Measurements from ENCODE around the gene UNC93B1. TPM values are rescaled to one million over a fixed set of nuclear protein-coding genes. Genes with fewer than 3 reads are reported as not detected.

UNC93B1 gene
- total RNA-seq, 2 experiments from 2014 or later = 21.3 to 22.0 TPM

GRCh38 chr11:68027667-68028066 is 23.8 kb upstream of the UNC93B1 start:
- Histone ChIP-seq H3K36me3 (ENCODE audit: insufficient read depth, low read length) (peaks cover 4% of the 10 kb centered on the region), H3K27ac (ENCODE audit: low read depth in 1 of 2, low read length in 2 of 2) (no peak overlapping the region), H3K9me3 (ENCODE audit: control insufficient read depth in 1 of 2, insufficient read depth in 1 of 2, low read length in 2 of 2) (no peaks in the 10 kb centered on the region), H3K4me1 (ENCODE audit: insufficient read depth, low read length) (peaks cover 30% of the 10 kb centered on the region), H3K4me3 (ENCODE audit: low read length) (no peak overlapping the region), H3K27me3 (ENCODE audit: control insufficient read depth in 1 of 2, insufficient read depth in 2 of 2, low read length in 2 of 2) (no peaks in the 10 kb centered on the region)
- peaks cover 2% of the 10 kb centered on the region for H3K9me3 Mint-ChIP-seq
- H3K27ac Mint-ChIP-seq = no peak overlapping the region
- POLR2A ChIA-PET = no interaction called here
- peaks cover 20% of the 10 kb centered on the region for H3K4me1 Mint-ChIP-seq (ENCODE audit: low read depth)
- no peak overlapping the region for H3K4me3 Mint-ChIP-seq
- DNase-seq (no peak), ATAC-seq (ENCODE audit: poor library complexity) (no peak)
- H3K27me3 Mint-ChIP-seq = no peaks in the 10 kb centered on the region
- CTCF ChIA-PET = no interaction called here
- no peak for TF ChIP-seq CTCF (IDR thresholded peaks at IDR 0.05)
- H3K36me3 Mint-ChIP-seq (ENCODE audit: low read depth) = peaks cover 11% of the 10 kb centered on the region
- intact Hi-C loops (cut with DNase I, micrococcal nuclease) = no loop called here

- intact Hi-C loops (cut with DNase I, micrococcal nuclease) = no loop called here
- Mint-ChIP-seq H3K36me3 (ENCODE audit: low read depth) (peaks cover 11% of the 10 kb centered on the region), H3K4me3 (no peak overlapping the region), H3K9me3 (peaks cover 2% of the 10 kb centered on the region), H3K4me1 (ENCODE audit: low read depth) (peaks cover 16% of the 10 kb centered on the region), H3K27me3 (no peaks in the 10 kb centered on the region), H3K27ac (no peak overlapping the region)
- TF ChIP-seq CTCF (IDR thresholded peaks at IDR 0.05) = no peak
- ChIA-PET POLR2A (no interaction called here), CTCF (no interaction called here)
- Histone ChIP-seq H3K9me3 (ENCODE audit: control insufficient read depth in 1 of 2, insufficient read depth in 1 of 2, low read length in 2 of 2) (no peaks in the 10 kb centered on the region), H3K4me3 (ENCODE audit: low read length) (no peak overlapping the region), H3K36me3 (ENCODE audit: insufficient read depth, low read length) (no peaks in the 10 kb centered on the region), H3K27me3 (ENCODE audit: control insufficient read depth in 1 of 2, insufficient read depth in 2 of 2, low read length in 2 of 2) (no peaks in the 10 kb centered on the region), H3K4me1 (ENCODE audit: insufficient read depth, low read length) (peaks cover 19% of the 10 kb centered on the region), H3K27ac (ENCODE audit: low read depth in 1 of 2, low read length in 2 of 2) (no peak overlapping the region)
- DNase-seq = no peak
- no peak for ATAC-seq (ENCODE audit: poor library complexity)
These were observed 22.7 kb upstream of the UNC93B1 start for GRCh38 chr11:68026391-68027105.

GRCh38 chr11:68025047-68025446 is 21.1 kb upstream of the UNC93B1 start:
- no peak overlapping the region for H3K4me3 Mint-ChIP-seq
- H3K27ac Mint-ChIP-seq = no peak overlapping the region
- ATAC-seq (ENCODE audit: poor library complexity) = no peak
- peaks cover 8% of the 10 kb centered on the region for H3K4me1 ChIP-seq (ENCODE audit: insufficient read depth, low read length)
- ChIA-PET POLR2A (no interaction called here), CTCF (no interaction called here)
- no peaks in the 10 kb centered on the region for H3K27me3 Mint-ChIP-seq
- TF ChIP-seq CTCF (IDR thresholded peaks at IDR 0.05) = no peak
- H3K9me3 ChIP-seq (ENCODE audit: control insufficient read depth in 1 of 2, insufficient read depth in 1 of 2, low read length in 2 of 2) = no peaks in the 10 kb centered on the region
- no peak overlapping the region for H3K27ac ChIP-seq (ENCODE audit: low read depth in 1 of 2, low read length in 2 of 2)
- H3K36me3 Mint-ChIP-seq (ENCODE audit: low read depth) = peaks cover under 1% of the 10 kb centered on the region
- peaks cover 1% of the 10 kb centered on the region for H3K4me1 Mint-ChIP-seq (ENCODE audit: low read depth)
- no peaks in the 10 kb centered on the region for H3K27me3 ChIP-seq (ENCODE audit: control insufficient read depth in 1 of 2, insufficient read depth in 2 of 2, low read length in 2 of 2)
- no peaks in the 10 kb centered on the region for H3K36me3 ChIP-seq (ENCODE audit: insufficient read depth, low read length)
- DNase-seq = peak in 1 of 14 experiments; percentile 37
- peaks cover 2% of the 10 kb centered on the region for H3K9me3 Mint-ChIP-seq
- intact Hi-C loops (cut with DNase I, micrococcal nuclease) = no loop called here
- no peak overlapping the region for H3K4me3 ChIP-seq (ENCODE audit: low read length)
